ENCODE data around the gene ZNF581.
A peak's percentile ranks its signal among the peaks of the same experiment; 100 is the strongest.

The ZNF581 gene

GRCh38 chr19:55694656-55695491 lies 51.4 kb downstream of the ZNF581 start:
- peak; percentile 27 for DNase-seq (ENCODE audit: low spot score)

Measured in iPS-NIHi11 (cell line).